ENCODE measurements around the gene MVK.

GRCh38 chr12:109638735-109639134 is 65.1 kb downstream of the MVK start:
- TF ChIP-seq CTCF (IDR thresholded peaks at IDR 0.05; ENCODE audit: insufficient read depth, low read depth, low read length) (no peak), EZH2 (IDR thresholded peaks at IDR 0.05; ENCODE audit: insufficient read depth, low read length) (no peak)

Measured in astrocyte (in vitro differentiated cells and primary cell).